GM10266 (cell line): ENCODE data around the gene CST9.
"Not testable (repeated sequence)": the region's sequence is repeated elsewhere in the genome, so short reads cannot be mapped to it uniquely, and the experiment has no call there.

ENCODE experiments used
- DNase-seq: peaks from one replicate; pipeline ENCODE4 v3.0.0; 2012; ENCODE audit errors: extremely low spot score
- TF ChIP-seq, protein P1 (sequence below): IDR thresholded peaks from 2 replicates; pipeline ENCODE4 v1.5.1; 2012; ENCODE audit warnings: mild to moderate bottlenecking, low read depth; ENCODE audit not compliant: control insufficient read depth, insufficient read depth; ENCODE audit errors: missing control alignments

Gene CST9

DNA sequence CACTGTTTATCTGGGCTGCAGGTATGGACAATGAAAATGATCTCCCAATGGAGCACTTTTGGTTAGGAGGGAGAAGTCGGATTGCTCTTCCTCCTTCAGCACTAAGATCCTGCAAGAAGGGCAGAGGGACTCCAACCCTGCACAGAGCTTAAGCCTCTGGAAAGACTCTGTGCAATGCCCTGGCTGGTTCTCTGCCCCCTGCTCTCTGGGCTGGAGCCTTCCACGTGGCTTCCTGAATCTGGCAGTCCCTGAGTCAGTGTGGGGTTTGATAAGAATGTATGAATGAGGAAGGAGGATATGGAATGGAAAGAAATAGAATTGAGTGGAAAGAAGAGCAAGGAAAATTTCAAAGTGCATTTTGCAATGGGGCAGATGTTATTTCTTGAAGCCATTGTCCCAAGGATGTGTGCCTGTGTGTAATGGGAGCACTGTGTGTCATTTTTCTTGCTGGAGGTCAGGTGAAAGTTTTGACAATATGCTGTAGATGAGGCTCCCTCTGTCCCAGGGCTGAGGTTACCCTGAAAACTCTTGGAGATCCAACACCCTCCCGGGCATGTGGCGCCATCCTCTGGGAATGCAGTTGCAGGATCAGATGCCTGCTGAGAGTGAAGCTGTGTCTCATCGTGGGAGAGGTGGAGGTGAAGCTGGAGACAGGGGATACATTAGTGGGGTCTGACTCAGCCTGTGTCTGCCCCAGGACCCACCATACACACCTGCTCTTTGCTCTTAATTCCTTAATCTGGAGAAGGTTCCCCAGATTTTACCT is 21.1 kb downstream of the CST9 start:
- DNase-seq, result no peak
- TF ChIP-seq, protein P1, sequence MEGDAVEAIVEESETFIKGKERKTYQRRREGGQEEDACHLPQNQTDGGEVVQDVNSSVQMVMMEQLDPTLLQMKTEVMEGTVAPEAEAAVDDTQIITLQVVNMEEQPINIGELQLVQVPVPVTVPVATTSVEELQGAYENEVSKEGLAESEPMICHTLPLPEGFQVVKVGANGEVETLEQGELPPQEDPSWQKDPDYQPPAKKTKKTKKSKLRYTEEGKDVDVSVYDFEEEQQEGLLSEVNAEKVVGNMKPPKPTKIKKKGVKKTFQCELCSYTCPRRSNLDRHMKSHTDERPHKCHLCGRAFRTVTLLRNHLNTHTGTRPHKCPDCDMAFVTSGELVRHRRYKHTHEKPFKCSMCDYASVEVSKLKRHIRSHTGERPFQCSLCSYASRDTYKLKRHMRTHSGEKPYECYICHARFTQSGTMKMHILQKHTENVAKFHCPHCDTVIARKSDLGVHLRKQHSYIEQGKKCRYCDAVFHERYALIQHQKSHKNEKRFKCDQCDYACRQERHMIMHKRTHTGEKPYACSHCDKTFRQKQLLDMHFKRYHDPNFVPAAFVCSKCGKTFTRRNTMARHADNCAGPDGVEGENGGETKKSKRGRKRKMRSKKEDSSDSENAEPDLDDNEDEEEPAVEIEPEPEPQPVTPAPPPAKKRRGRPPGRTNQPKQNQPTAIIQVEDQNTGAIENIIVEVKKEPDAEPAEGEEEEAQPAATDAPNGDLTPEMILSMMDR, result no peak

DNA sequence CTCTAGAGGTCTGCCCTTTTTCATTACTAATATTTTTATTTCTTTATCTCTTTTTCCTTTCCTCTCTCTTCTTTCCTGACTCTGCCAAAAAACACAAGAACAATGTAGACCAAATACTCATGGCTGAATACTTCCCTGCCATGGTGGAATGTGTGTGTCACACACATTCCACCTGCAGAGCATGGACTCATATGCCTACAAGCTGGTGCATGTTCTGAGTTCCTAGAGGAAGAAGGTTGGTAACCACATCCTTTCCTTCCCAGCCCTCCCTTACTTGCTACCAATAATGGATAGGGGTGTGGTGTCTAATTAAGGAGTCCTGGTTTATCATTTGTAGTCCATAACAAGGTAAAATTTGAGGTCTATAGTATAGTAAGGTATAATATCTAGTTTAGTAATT is 22.2 kb downstream of the CST9 start:
- TF ChIP-seq, protein P1, result no peak
- no peak for DNase-seq

DNA sequence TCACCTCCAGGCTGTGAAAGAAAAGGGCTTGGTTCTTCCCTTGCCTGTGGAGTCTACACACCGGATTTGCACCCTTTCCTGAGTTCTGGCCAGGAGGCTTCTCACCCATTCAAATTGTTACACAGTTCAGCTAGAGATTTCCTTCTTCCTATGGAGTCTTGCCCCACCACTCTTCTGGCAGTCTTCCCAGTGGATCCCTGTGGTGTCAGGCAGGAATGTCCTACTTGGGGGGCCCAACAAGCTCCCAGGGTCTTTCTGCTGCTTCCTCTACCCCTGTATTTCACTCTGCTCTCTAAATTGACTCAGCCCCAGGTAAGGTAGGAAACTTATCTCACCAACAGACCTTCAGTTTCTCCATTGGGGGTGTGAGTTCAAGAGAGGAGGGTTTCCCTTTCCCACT is 23.4 kb downstream of the CST9 start:
- DNase-seq, result no peak
- TF ChIP-seq, protein P1, result no peak

DNA sequence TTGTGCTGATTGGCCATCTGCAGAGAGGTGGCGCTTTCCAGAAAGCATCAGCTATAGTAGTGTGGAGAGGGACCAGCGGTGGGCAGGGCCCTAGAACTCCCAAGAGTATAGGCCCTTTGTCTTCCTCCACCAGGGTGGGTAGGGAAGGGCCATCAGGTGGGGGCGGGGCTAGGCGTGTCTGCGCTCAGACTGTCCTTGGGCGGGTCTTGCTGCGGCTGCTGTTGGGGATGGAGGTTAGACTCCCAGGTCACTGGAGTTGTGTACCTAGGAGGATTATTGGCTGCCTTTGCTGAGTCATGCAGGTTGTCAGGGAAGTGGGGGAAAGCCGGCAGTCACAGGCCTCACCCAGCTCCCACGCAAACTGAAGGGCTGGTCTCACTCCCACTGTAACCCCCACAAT is 23.9 kb downstream of the CST9 start:
- DNase-seq, result not testable (repeated sequence)

DNA sequence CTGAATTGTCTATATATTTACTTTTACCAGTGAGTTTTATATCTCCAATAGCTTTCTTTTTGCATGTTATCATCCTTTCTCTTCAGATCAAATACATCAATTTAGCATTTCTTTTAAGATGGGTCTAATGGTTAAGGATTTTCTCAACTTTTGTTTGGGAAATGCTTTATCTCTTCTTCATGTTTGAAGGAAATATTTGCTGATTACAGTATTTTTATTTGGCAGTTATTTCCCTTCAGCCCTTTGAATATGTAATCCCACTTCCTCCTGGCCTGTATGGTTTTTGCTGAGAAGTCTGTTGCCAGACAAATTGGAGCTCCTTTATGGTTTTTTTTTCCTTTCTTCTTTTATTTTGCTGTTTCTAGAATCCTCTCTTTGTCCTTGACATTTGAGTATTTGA is 30.7 kb downstream of the CST9 start:
- TF ChIP-seq, protein P1, result no peak

DNA sequence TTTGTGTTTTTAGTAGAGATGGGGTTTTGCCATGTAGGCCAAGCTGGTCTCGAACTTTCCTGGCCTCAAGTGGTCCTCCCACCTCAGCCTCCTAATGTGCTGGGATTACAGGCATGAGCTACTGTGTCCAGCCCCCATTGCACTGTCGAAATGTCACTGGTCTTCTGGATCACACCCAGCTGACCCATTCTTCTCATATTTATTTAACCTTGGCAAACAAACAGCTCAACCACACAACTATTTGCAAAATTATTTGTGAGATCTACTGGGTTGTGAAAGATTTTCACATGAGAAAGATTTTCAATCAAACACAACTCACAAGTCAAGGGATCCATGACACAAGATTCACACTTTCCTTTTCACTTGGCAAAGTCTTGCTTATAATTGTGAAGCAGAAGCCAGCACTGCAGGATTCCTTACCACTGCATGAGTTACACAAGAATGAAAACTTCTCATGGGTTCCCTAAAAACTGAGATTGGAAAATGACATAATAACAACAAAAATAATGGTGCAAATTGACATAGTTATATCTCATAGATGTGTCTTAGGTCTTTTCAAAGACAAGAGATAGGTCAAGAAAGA is 35.4 kb downstream of the CST9 start:
- no peak for DNase-seq
- TF ChIP-seq, protein P1, result no peak

More for the DNA sequence above, 30.7 kb downstream of the CST9 start:
- no peak for DNase-seq

DNA sequence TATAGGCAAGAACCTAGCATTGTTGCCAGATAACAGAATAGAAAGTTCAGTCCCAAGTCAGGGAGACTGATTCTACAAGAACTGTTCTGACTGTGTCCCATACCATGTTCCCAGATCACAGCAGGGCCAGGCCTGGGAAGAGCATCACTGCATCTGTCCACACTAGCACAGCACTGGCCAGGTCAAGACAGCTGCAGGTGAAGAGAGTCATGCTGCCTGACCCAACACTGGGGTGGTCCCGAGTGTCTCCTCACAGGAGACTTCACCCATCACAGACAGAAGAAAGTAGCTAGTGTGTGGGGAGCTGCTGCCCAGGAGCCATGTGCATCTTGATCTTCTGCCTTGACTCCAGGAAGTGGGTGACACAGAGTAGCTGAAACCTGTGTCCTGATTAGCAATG is 36.1 kb downstream of the CST9 start:
- TF ChIP-seq, protein P1, result no peak
- no peak for DNase-seq
